ENCODE data around the gene ICOSLG.
"Not testable (repeated sequence)": the region's sequence is repeated elsewhere in the genome, so short reads cannot be mapped to it uniquely, and the experiment has no call there.

The ICOSLG gene

DNA sequence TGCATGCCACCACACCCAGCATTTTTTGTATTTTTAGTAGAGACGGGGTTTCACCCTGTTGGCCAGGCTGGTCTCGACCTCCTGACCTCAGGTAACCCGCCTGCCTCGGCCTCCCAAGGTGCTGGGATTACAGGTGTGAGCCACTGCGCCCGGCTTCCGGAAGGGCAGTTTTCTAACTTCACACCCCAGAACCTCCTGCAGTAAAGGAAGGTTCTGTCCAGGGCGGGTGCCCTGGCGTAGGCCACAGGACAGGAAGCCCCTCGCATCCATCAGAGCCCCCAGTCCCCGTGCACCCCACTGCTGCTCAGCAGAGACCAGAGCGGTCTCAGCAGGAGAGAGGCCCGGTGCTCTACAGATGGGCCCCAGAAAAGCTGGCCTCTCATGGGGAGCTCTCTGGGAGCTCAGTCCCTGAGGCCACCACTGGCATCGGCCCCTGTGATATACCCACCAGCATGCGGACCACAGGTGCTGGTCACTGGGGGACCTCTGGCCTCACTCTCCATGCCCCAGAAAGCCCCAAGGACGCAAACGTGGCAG is 25.1 kb upstream of the ICOSLG start:
- peak; percentile 0 for DNase-seq (ENCODE audit: low read depth, low spot score)

DNA sequence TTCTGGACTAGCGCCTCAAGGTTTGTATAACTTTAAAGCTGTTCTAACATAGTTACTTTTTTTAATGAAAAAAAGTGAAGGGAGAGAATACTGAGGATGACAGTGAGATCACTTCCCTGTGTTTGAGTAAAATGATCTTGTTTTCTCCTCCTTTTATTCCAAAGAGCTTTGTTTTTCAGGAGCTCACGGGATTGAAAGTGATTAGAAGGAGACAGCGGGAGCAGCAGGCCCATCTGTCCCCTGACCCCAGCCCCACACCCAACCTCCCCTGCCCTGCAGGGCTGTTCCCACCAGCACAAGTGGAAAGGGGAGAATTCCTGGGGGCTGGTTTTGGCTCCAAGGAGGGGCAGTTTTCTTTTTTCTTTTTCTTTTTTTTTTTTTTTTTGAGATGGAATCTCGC is 23.0 kb upstream of the ICOSLG start:
- DNase-seq (ENCODE audit: low read depth, low spot score) = no peak

DNA sequence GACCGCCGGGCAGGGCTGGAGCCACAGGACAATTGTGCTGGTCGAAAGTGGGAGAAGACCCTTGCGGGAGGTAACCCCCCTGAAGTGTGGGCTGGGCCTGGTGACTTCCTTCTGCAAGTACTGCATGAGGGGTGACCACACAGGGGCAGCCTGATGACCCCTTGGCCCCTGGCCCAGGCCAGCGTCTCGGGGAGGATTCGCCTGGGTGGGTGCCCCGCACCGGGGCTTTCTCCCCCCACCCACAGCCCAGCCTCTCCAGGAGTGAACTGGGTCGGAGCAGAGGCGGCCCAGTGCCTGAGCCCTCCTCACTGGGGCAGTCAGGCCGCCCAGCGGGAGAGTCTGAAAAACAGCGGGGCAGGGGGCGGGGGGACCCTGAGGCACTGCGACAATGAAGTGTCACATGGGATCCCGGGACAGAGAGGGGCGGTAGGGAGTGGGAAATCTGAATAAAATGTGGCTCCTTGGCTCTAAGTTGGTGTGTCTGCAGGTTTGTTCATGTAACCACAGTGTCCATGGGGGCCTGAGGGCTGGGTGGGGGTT is 22.5 kb upstream of the ICOSLG start:
- DNase-seq (ENCODE audit: low read depth, low spot score) = peak; percentile 94

DNA sequence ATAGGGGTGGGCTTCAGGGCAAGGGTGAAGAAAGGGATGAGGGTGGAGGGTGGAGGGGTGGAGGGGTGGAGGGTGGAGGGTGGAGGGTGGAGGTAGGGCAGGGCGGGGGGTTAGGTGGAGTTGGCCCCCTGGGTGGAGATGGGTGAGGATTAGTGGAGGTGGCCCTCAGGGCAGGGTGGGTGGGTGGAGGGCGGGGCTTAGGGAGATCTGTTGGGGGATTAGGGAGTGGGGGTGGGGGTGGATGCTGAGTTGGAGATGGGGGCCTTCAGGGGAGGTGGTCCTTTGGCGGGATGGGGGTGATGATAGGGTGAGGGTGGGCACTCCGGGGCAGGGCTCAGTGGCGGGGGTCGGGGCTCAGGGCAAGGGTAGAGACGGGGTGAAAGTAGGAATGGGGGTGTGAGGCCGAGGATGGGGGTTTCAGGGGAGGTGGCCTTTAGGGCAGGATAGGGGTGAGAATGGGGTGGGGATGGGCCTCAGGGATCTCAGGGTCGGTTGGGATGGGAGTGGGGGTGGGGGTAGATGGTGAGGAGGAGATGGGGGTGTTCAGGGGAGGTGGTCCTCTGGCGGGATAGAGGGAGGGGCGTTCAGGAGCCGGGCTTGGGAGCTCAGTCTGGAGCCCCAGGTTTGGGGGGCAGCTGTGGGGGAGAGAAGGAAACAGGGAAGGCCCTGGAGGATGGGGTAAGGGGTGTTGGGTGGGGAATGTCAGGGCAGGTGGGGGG is 21.8 kb upstream of the ICOSLG start:
- DNase-seq (ENCODE audit: low read depth, low spot score) = no peak

DNA sequence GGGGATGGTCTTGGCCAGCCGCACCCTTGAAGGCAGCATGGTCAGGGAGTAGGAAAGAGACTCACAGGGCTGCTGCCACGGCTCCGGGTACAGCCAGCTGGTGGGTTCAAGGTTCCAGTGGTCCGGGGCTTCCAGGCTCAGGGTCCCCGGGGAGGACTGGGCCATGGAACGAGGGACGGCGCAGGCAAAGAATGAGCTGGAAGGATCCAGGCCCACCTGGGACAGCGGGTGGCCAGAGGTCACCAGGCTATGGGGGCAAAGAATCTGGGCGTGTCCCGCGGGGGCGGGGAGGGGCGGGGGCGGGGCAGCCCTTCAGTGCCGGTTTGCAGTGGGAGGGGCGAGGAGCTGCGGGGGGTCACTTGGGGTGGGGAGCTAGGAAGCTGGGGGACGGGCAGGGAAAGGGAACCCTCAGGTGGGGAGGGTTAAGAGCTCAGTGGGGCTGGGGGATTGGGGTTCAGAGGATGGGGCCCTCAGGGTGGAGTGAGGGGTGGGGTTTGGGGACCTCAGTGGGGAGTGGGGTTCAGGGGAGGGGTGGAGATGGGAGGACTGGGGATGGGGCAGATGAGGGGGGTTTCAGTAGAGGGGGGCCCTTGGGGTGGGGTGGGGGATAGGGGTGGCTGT is 21.0 kb upstream of the ICOSLG start, which contains the start of gene DNMT3L:
Gene DNMT3L (minus strand): TSS at position 223 of the 621 bp plus-strand sequence. CDS start 638 bp downstream, outside the sequence.
- DNase-seq (ENCODE audit: low read depth, low spot score) = no peak

DNA sequence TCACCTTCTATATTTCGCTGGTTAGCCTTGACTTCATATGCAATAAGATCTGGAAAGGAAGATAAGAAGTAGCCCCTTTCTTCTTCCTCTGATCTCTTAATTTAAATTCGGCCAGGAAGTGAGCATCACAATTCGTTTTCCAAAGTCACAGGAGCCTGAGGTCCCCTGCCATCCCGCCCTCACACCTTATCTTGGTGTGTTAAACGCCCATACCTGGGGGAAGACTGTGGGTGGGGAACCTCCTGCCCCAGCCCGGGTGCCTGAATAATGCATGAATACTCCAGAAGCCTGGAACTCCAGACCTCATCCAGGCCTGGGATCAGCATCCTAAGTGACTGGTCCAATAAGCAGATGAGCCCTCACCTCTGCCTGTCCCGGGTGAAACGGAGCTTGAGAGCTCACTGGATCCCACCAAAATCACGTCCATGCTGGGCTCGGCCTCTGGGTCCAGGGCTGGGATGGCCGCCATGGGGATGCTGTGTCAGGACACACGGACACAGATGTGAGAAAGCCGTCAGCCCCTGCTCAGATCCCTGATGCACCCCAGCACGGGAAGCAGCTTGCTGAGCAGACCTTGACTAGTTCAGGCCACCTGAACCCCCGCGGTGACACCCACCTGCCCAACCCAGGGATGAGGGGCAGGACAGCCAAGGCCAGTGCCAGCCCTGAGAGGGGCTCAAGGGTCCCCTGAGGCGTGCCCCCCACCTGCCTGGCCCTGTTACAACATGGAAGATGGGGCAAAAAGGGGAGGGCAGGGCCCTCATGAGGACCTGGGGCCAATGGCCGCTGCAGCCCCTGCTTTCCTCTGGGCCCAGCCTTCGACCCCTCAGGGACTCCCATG is 20.3 kb upstream of the ICOSLG start:
- DNase-seq (ENCODE audit: low read depth, low spot score) = no peak

DNA sequence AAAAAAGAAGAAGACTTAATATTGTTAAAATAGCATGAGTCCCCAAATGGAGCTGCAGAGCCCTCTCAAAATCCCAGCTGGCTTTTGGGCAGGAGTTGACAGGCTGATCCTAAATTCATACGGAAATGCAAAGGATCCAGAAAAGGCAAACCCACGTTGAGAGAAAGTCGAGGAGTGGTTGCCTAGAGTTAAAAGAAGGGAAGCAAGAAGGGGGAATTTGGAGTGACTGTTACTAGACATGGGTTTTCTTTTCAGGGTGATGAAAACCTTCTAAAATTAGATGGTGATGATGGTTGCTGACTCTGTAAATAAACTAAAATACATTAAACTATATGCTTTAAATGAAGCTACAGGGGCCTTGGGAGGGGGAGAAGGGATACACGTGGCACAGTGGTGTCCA is 19.3 kb upstream of the ICOSLG start:
- DNase-seq (ENCODE audit: low read depth, low spot score) = no peak

DNA sequence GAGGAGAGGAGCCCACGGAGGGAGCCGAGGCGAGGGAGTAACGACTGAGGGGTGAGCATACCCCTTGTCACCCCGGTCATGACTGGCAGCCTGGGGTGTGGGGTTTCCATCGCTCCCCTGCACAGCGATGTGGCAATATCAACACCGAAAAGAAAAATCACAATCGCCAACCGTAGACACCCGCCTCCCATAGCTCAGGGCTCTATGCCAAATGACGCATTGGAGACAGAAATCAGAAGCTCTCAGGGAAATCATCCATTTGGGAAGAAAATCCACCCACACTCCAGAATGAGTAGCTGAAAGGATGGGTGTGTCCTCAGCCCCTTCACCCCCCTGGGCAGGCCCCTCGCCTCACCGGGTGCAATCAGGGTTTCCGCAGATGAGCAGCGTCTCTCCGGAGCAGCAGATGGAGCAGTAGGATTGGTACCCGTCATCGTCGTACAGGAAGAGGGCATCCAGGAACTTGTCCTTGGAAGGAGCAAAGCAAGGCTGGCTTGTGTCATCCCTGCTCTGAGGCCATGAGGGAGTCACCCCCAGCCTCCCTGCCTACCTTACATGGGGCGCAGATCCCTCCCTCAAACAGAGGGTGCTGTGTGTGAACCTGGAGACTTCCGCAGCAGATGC is 18.5 kb upstream of the ICOSLG start:
- DNase-seq (ENCODE audit: low read depth, low spot score) = no peak

DNA sequence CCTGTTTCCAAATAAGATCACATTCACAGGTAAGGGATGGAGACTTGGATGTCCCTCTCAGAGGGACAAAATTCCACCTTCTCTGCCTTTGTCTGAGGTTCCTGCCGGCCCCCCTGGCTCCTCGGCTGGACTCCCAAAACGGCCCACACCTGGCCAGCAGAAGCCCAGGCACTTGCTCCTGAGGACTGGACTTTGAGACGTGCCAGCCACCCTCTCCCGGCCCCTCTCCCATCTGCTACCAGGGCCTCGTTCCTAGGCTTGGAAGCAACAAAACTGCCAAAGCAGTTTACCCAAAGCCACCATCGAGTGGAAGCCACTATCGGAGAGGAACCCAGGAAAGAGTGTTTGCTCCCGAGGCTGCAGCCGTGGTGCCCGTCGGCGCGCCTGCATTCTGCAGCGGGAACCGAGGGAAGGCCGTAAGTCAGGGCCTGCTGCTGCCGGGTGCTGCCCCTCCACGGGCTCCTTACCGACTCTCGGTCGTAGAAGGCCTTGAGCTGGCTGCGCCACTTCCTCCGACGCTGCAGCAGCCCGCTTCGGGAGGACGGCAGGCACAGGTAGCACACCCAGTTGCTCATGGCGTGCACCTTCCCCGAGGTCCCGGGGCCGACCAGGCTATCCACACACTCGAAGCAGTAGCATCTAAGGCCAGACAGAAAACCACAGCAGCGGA is 17.4 kb upstream of the ICOSLG start:
- DNase-seq (ENCODE audit: low read depth, low spot score) = no peak

DNA sequence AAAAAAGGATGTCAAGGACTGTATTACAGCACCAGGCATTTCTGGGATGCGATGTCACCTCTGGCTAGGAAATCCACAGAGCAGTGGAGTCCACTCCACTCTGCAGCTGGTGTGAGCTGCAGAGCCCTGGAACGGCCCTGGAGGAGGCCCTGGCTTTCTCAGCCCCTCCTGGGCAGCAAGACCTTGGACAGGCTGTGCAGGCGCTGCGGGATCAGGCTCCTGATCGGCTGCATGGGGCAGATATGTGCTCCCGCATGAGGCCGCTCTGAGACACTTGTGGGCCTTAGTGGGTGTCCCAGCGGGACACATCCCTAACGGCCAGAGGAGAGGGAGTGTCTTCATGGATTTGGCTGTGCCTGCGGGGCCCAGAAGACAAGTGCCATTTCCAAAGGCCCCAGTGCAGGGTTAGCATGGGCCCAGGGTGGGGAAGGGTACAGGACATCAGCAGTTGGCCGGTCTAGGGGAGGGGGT is 14.8 kb upstream of the ICOSLG start:
- no peak for DNase-seq (ENCODE audit: low read depth, low spot score)

DNA sequence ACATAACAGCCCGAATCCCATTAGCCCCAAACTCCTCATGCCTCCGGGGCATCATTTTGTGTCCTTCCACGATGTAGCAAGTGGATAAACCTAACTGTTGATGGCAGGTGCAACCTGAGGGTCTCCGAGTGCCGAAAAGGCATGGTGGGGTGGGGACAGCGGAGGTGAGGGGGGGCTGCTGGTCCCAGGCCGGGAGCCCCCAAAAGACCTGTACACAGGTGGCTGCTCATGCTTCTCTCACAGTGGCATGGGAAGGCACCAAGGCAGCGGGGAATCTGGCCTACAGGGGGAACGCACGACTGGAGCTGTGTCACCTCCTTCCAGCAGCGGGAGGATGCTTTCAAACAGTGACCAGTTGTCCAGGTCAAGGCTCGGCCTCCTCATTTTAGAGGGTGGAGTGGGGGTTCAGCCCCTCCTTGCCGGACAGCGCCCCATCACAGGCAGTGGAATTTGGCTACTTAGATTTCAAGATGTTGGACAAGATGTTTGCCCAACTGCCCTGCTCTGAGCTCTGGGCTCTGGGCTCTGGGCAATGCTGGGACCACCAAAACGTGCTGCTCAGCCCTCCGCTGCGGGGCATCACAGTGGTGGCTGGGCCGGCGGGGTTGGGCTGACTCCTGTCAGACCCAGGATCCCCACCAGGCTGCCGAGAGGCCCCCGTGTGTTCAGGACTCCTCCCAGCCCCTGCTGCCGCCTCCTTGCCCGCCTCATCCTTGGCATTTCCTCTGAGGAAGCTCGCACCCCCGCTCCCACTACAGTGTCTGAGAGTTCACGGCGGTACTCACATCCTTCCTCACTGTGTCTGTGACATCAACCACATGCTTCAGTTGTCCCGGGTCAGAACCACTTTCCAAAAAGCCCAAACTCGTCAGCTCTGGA is 13.3 kb upstream of the ICOSLG start:
- DNase-seq (ENCODE audit: low read depth, low spot score) = no peak

DNA sequence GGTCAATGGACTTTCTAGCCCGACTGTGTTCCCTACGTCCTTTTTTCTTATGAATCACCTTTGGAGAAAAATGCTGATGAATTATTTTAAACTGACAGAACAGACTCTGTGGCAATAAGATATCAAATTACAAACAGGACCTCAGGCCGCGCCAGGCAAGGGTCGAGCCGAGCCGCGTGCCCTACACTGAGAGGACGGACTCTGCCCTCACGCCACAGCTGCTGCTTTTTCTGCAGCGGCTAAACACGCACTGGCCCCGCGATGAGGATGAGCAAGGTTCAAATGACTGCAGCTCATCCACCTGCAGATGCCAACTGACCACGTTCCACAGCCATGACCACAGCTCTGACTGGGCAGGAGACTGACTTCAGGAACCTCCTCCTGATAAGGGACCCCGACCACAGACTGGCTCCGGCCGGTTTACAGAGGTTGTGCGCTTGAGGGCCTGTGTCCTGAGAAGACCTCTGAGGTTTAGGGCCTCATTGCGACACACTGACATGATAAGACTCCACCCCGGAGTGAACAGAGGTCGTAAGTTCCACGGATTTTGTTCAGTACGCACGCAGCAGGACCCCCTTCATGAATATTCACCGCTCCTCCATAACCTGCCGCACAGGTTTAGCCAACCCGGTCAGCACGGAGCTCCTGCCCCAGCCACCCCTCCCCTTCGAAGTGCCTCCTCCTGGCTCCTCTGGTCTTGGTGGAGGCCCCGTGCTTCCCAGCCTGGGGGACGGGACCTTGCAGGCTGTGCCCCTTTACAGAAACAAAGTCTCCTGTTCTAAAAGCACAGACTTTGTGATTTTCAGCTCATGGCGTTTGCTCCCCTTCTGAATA is 8.7 kb upstream of the ICOSLG start:
- not testable (repeated sequence) for DNase-seq (ENCODE audit: low read depth, low spot score)

DNA sequence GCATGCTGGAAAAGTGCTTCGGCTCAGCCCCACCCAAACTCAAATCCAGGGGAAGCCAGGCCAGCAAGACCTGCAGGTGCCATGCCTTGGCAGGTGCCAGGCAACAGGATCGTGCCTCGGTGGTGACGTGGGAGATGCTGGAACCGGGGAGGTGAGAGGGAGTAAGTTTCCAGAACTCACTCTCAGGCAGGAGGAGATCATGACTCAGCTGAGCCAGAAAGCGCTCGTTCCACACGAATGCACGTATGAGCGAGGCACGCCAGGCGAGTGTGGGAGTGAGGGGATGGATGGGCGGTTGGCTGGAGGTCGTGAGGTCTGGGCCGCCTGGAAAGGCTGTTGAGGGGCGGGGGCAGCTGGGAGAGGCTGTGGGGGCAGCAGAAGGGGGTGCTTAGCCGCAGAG is 7.2 kb upstream of the ICOSLG start:
- DNase-seq (ENCODE audit: low read depth, low spot score) = not testable (repeated sequence)

DNA sequence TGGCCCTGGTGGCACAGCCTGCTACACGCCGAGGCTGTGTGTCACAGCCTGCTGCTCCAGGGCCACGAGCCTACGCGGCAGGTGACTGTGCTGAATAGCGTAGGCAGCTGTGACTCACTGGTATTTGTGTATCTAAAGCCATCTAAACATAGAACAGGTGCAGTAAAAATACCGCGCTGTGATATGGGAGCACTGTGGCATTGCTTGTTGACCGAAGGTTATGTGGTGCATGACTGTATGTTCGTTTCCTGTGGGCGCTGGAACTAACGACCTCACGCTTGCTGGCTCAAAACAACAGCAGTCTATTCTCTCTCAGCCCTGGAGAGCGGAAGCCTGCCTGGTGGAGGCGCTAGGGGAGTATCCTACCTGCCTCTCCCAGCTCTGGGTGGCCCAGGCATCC is 3.2 kb upstream of the ICOSLG start:
- not testable (repeated sequence) for DNase-seq (ENCODE audit: low read depth, low spot score)

DNA sequence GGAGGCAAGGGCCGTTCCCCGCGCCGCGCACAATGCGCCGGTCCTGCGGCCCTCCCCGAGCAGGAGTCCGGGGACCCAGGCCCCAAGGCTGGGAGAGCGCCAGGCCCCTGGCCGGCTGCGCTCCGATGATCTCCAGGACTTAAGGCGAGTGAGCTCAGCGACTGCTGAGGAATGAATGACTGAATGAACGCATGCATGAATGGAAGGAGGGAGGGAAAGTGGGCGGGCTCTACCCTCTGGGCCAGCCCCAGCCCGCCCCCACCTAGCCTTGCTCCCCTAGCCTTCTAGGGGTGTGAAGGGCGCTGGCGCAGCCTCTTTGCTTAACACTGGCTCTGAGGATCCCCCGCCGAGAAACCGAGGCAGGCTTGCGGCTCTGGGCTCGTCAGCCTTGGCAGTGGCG is 538 bp upstream of the ICOSLG start:
- not testable (repeated sequence) for DNase-seq (ENCODE audit: low read depth, low spot score)

DNA sequence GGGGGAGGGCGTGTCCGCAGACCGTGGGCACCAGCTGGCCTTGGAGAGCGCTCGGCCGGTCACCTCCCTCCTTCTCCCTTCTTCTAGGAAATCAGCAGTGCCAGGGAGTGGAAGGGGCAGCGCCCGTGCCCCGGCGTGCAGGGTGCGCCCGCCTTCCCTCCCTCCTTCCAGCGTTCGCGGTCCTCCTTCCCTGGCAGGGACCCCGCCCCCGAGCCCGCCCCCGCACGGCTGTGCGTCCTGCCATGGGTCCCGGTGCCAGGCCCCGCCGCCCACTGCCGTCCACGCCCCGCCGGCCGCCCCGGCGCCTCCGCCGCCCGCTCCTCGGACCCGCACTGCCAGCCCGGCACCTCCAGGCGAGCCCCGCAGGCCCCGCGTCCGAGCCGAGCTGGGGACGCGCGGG is 390 bp downstream of the ICOSLG start:
- not testable (repeated sequence) for DNase-seq (ENCODE audit: low read depth, low spot score)

DNA sequence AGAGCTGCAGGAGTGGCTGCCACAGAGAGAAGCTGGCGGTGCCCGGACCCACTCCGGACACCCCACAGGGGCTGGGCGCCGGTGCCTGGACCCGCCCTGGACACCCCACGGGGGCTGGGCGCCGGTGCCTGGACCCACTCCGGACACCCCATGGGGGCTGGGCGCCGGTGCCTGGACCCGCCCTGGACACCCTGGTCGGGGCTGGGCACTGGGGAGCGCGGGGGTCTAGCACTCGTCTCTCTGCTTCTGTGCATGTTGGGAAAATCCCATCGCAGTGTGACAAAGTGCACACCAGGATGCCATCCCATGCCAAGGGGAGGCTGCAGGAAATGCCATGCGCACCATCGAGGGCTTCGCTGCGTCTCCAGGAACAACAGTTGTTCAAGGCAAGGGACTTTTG is 11.2 kb downstream of the ICOSLG start:
- not testable (repeated sequence) for DNase-seq (ENCODE audit: low read depth, low spot score)

DNA sequence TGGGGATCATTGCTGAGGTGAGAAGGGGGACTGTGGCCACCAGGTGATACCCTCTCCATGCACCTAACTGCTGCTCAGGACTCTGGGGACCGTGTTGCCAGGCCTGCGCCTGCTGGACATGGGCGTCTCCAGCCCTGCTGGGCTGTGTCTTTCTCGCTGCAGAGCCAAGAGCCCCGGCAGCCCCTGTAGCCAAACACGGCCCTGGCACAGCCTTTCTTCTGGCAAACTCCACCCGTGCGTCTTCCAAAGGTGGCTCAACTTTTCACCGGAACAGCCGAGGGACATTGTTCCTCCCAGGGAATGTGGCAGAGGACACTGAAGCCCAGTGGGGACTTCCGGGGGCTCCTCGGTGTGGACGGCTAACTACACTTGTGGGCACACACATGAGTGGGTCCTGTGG is 12.6 kb downstream of the ICOSLG start:
- not testable (repeated sequence) for DNase-seq (ENCODE audit: low read depth, low spot score)

DNA sequence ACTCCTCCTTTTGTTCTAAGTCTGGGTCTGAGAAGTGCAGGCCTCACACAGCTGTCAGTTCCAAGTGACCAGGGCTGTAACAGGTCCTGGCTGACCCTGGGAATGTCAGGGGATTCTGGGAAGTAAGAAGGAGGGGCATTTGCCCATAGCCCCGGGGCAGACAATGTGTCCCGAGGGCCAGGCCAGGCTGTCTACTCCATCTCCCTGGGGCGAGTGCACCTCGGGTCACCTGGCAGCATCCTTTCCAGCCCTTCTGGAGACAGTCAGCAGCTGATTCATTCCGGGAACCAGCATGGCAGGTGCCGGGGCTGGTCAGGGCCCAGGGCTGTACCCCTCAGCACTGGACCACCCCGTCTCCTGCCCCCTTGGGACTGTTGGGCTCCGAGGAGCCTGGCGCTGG is 13.1 kb downstream of the ICOSLG start:
- not testable (repeated sequence) for DNase-seq (ENCODE audit: low read depth, low spot score)

Data from ELF-1 (cell line).